Measurements from ENCODE around the gene PC. TPM values are rescaled to one million over a fixed set of nuclear protein-coding genes. Genes with fewer than 3 reads are reported as not detected.

The PC gene
- total and polyA plus RNA-seq, 9 of the 15 experiments (the other 6 are each of a cell fraction or from before 2014, with no cell fraction given) = 0.94 to 38.0 (median 8.7) TPM

DNA sequence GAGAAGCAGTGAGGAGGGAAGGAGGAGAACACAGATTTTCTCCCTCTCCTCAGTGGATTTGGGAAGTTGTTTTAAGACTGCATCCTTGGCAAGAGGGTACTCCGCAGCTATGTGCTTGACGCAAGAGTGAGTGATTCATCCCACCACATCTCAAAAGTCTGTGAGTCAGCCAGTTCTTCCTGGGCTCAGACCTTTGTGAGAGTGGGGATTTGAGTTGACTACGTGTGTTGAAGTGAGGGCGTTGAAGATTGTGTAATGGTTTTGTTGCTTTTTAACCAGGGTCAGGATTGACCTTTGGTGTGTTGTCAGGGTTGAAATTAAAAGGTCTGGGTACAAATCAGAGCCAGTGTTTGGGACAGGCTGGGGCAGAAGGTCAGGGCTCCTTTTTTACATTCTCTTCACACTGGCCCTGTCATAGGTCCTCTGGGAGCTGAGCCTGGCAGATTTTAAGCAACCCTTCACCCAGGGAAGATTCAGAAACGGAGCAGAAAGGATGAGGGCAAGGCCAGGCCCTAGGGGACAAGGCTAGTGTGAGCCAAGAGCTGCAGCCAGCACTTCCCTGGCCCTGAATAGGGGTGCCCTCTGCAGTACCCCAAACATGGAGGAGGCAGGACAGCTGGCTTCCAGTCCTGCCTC, 12.7 kb upstream of the PC start:
- Histone ChIP-seq H2AFZ (ENCODE audit: low read depth, low read length) (peak overlapping the region; percentile 25; the same call in 1 of the 2 replicates), H3K27ac (ENCODE audit: extremely low read depth, low read depth, low read length) (no peak overlapping the region), H3K27me3 (ENCODE audit: control insufficient read depth in 2 of 2, insufficient read depth in 2 of 2, low read length in 2 of 2) (no peaks in the 10 kb centered on the region), H3K79me2 (ENCODE audit: control insufficient read depth, insufficient read depth, low read length) (no peaks in the 10 kb centered on the region), H4K20me1 (replicated peaks; ENCODE audit: control insufficient read depth, insufficient read depth, low read length) (no peaks in the 10 kb centered on the region), H3K9ac (ENCODE audit: insufficient read depth in 1 of 2, low read depth in 2 of 2, low read length in 2 of 2) (peak overlapping the region in 1 of 2 experiments; percentile 65; a peak in 1 of 4 replicates), H3K36me3 (ENCODE audit: control insufficient read depth, insufficient read depth, low read length) (no peaks in the 10 kb centered on the region), H3K9me3 (replicated peaks; ENCODE audit: control insufficient read depth, insufficient read depth, low read depth, low read length) (no peaks in the 10 kb centered on the region), H3K9me1 (ENCODE audit: control insufficient read depth, insufficient read depth, low read length) (no peaks in the 10 kb centered on the region), H3K4me1 (replicated peaks in 1 of 2; ENCODE audit: control insufficient read depth in 2 of 2, insufficient read depth in 2 of 2, low read length in 2 of 2) (peaks cover 7 to 15% of the 10 kb centered on the region in 2 experiments; a peak in 4 of 5 replicates), H3K4me2 (ENCODE audit: insufficient read depth, low read length) (no peak overlapping the region), H3K4me3 (no peak overlapping the region)
- in situ Hi-C loops (cut with MboI) = no loop called here
- FAIRE-seq (peak; percentile 42), ATAC-seq (no peak), DNase-seq (ENCODE audit: extremely low read depth in 1 of 4, low spot score in 3 of 4) (peak in 1 of 4 experiments; percentile 47)
- POLR2A ChIA-PET = interaction anchor here (1.0 kb wide), 1 partner anchor 62 kb away, joined by 3 read pairs; no protein-coding TSS in a partner anchor
- CTCF ChIA-PET (ENCODE audit: low intra/inter-chr PET ratio) = no interaction called here
- intact Hi-C loops (cut with micrococcal nuclease) = no loop called here
- BruUV-seq (replicated peaks) = no TSS peak
- 15% methylated on average over 5 of the region's 5 CpGs for WGBS (ENCODE audit: insufficient coverage, low coverage, missing lambda C conversion rate)
- no peak for TF ChIP-seq KLF1 (tag; IDR thresholded peaks at IDR 0.05)
- TF ChIP-seq HOXB6 (CRISPR knock-in tag; IDR thresholded peaks at IDR 0.05; ENCODE audit: borderline replicate concordance) = no peak
- TF ChIP-seq E2F3 (CRISPR knock-in tag; IDR thresholded peaks at IDR 0.05) = no peak
- TF ChIP-seq KDM1A (IDR thresholded peaks at IDR 0.05) = peak; percentile 48 to 63; a peak in 2 of 4 replicates
- TF ChIP-seq EZH2 (IDR thresholded peaks at IDR 0.05; ENCODE audit: borderline replicate concordance, low read depth, low read length) = no peak
- TF ChIP-seq CEBPB (tag; IDR thresholded peaks at IDR 0.05) = peak; percentile 79
- 0 out of 2 replicates have a peak, but pooled peaks have one; percentile 14 for TF ChIP-seq EGR1 (conservative IDR thresholded peaks at IDR 0.05)
- TF ChIP-seq KLF13 (tag; IDR thresholded peaks at IDR 0.05; ENCODE audit: borderline replicate concordance, low read depth) = no peak
- TF ChIP-seq LARP7 (IDR thresholded peaks at IDR 0.05) = no peak
- no peak for TF ChIP-seq ZFP1 (CRISPR knock-in tag; IDR thresholded peaks at IDR 0.05)
- TF ChIP-seq ZC3H4 (CRISPR knock-in tag; IDR thresholded peaks at IDR 0.05; ENCODE audit: borderline replicate concordance) = no peak
- no peak for TF ChIP-seq ZNF707 (CRISPR knock-in tag; conservative IDR thresholded peaks at IDR 0.05)
- TF ChIP-seq OTX1 (CRISPR knock-in tag; IDR thresholded peaks at IDR 0.05) = no peak
- no peak for TF ChIP-seq PCBP1 (IDR thresholded peaks at IDR 0.05; ENCODE audit: low read depth, low read length, poor library complexity, severe bottlenecking)
- TF ChIP-seq NFXL1 (CRISPR knock-in tag; IDR thresholded peaks at IDR 0.05) = no peak
- no peak for TF ChIP-seq ADNP (tag; IDR thresholded peaks at IDR 0.05)
- TF ChIP-seq, protein P1, sequence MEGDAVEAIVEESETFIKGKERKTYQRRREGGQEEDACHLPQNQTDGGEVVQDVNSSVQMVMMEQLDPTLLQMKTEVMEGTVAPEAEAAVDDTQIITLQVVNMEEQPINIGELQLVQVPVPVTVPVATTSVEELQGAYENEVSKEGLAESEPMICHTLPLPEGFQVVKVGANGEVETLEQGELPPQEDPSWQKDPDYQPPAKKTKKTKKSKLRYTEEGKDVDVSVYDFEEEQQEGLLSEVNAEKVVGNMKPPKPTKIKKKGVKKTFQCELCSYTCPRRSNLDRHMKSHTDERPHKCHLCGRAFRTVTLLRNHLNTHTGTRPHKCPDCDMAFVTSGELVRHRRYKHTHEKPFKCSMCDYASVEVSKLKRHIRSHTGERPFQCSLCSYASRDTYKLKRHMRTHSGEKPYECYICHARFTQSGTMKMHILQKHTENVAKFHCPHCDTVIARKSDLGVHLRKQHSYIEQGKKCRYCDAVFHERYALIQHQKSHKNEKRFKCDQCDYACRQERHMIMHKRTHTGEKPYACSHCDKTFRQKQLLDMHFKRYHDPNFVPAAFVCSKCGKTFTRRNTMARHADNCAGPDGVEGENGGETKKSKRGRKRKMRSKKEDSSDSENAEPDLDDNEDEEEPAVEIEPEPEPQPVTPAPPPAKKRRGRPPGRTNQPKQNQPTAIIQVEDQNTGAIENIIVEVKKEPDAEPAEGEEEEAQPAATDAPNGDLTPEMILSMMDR (IDR thresholded peaks at IDR 0.05 in 2 of 3, conservative IDR thresholded peaks at IDR 0.05 in 1 of 3; ENCODE audit: insufficient read depth in 2 of 3, low read depth in 1 of 3, low read length in 3 of 3) = no peak
- 0 out of 3 replicates have a peak, but pooled peaks of 1 of the 2 experiments have one; percentile 2 for TF ChIP-seq CBX3 (IDR thresholded peaks at IDR 0.05; ENCODE audit: borderline replicate concordance in 1 of 2, low read length in 2 of 2)
- TF ChIP-seq NR3C1 (CRISPR knock-in tag; IDR thresholded peaks at IDR 0.05) = no peak
- TF ChIP-seq ZNF584 (CRISPR knock-in tag; IDR thresholded peaks at IDR 0.05; ENCODE audit: low read depth) = no peak
- TF ChIP-seq SMAD1 (IDR thresholded peaks at IDR 0.05; ENCODE audit: low read depth, low read length, partially characterized antibody) = no peak
